HepG2 (cell line): ENCODE results near the gene OVAAL. TPM values are rescaled to one million over a fixed set of nuclear protein-coding genes. Genes with fewer than 3 reads are reported as not detected.

Experiments used
- ATAC-seq: fragments of 200-7000 bp; cut with Tn5 transposase; 3 replicates; pipeline ENCODE4 v1.9.1; 2020; ENCODE audit warnings: mild to moderate bottlenecking, moderate library complexity
- BruUV-seq: library from RNA; stranded (reverse); fragments of 400-500 nt; replicated peaks from 2 replicates; lab custom pipeline; 2021; lab: Mats Ljungman, UMichigan
- CTCF ChIA-PET: fragments of 300-600 bp; formaldehyde crosslinking; extraction: SDS; loops from one replicate; lab custom pipeline; 2021; ENCODE audit warnings: low total read pairs, inconsistent platforms, low intra/inter-chr PET ratio; lab: Yijun Ruan, JAX
- POLR2A ChIA-PET: fragments of 350-600 bp; sonication (Branson Sonifier 250); formaldehyde crosslinking; loops from one replicate; lab custom pipeline; 2020; ENCODE audit warnings: antibody characterized with exemption, inconsistent platforms; lab: Yijun Ruan, JAX
- DNase-seq: peaks from one replicate; pipeline ENCODE4 v3.0.0-alpha.2; 2015; ENCODE audit warnings: low spot score
- FAIRE-seq: peaks from 3 replicates; lab custom pipeline; 2011; peaks lifted over from hg19 to GRCh38; lab: Jason Lieb, UNC
- H2AFZ ChIP-seq: one replicate; pipeline ENCODE4 v1.6.1; 2011; ENCODE audit warnings: low read length, inconsistent platforms
- H3K27ac ChIP-seq: fragments of 300-600 bp; 3 replicates; pipeline ENCODE4 v1.8.0; 2011; ENCODE audit warnings: mixed run types, mild to moderate bottlenecking, mixed read lengths, low read length, inconsistent platforms; ENCODE audit not compliant: insufficient read depth; ENCODE audit errors: extremely low read length
- H3K27me3 ChIP-seq, 2 experiments: fragments of 200-600 bp in 1 of 2; 2 replicates in 1 of 2; 3 replicates in 1 of 2; pipeline versions ENCODE4 v1.6.0 to v1.8.0; 2011; ENCODE audit warnings: low read length in 2 of 2, mild to moderate bottlenecking in 2 of 2, moderate library complexity in 2 of 2, inconsistent platforms in 1 of 2; ENCODE audit not compliant: insufficient read depth in 2 of 2, control insufficient read depth in 1 of 2
- H3K36me3 ChIP-seq, 2 experiments: fragments of 200-600 bp in 1 of 2; replicated peaks in 1 of 2; 2 replicates in 1 of 2; 3 replicates in 1 of 2; pipeline versions ENCODE4 v1.5.1 to v1.8.0; 2011; ENCODE audit warnings: low read length in 2 of 2, inconsistent platforms in 1 of 2; ENCODE audit not compliant: insufficient read depth in 2 of 2, control insufficient read depth in 1 of 2
- H3K4me1 ChIP-seq: 2 replicates; pipeline ENCODE4 v1.5.1; 2012; ENCODE audit warnings: low read length, inconsistent platforms; ENCODE audit not compliant: insufficient read depth
- H3K4me2 ChIP-seq: 2 replicates; pipeline ENCODE4 v1.6.0; 2011; ENCODE audit warnings: low read depth, low read length, inconsistent platforms
- H3K4me3 ChIP-seq, 3 experiments: fragments of 200-600 bp in 1 of 3; sonication (generic), shearing (Covaris generic) in 1 of 3; replicated peaks in 1 of 3; 2 replicates each; pipeline ENCODE4 v1.5.1; 2011 to 2016; ENCODE audit warnings: low read length in 3 of 3, inconsistent platforms in 2 of 3, low read depth in 2 of 3, mild to moderate bottlenecking in 2 of 3, control low read depth in 1 of 3, mixed read lengths in 1 of 3; ENCODE audit not compliant: insufficient read depth in 1 of 3
- H3K79me2 ChIP-seq: one replicate; pipeline ENCODE4 v1.6.1; 2011; ENCODE audit warnings: low read length, inconsistent platforms; ENCODE audit not compliant: insufficient read depth
- H3K9ac ChIP-seq: 2 replicates; pipeline ENCODE4 v1.6.0; 2011; ENCODE audit warnings: mild to moderate bottlenecking, low read depth, low read length, inconsistent platforms; ENCODE audit not compliant: insufficient read depth
- H3K9me3 ChIP-seq: 2 replicates; pipeline ENCODE4 v1.5.1; 2012; ENCODE audit warnings: mild to moderate bottlenecking, low read length
- H4K20me1 ChIP-seq: 2 replicates; pipeline ENCODE4 v1.6.0; 2011; ENCODE audit warnings: inconsistent platforms, mild to moderate bottlenecking, low read length, moderate library complexity; ENCODE audit not compliant: insufficient read depth
- CBX5 ChIP-seq: sonication (generic); formaldehyde crosslinking; IDR thresholded peaks from 2 replicates; pipeline ENCODE4 v1.4.0; 2020; ENCODE audit warnings: missing genetic modification reagents, borderline replicate concordance
- CEBPZ ChIP-seq: IDR thresholded peaks from 2 replicates; pipeline ENCODE4 v1.6.1; 2012; ENCODE audit warnings: low read length, improper control_type of control experiment
- CREB1 ChIP-seq, 2 experiments: fragments of 450-650 bp in 1 of 2; IDR thresholded peaks; 2 replicates each; pipeline ENCODE4 v1.6.1; 2016 to 2017; ENCODE audit warnings: control low read depth in 1 of 2, mild to moderate bottlenecking in 1 of 2, missing compliant biosample characterization in 1 of 2, missing genetic modification characterization in 1 of 2
- ELF1 ChIP-seq: sonication (generic); formaldehyde crosslinking; IDR thresholded peaks from 2 replicates; pipeline ENCODE4 v1.4.0; 2020; ENCODE audit warnings: missing genetic modification reagents
- FOXO1 ChIP-seq: sonication (generic); formaldehyde crosslinking; IDR thresholded peaks from 2 replicates; pipeline ENCODE4 v1.4.0; 2020; ENCODE audit warnings: missing genetic modification reagents
- GFI1 ChIP-seq: sonication (generic); formaldehyde crosslinking; IDR thresholded peaks from 2 replicates; pipeline ENCODE4 v1.5.0; 2020; ENCODE audit warnings: missing genetic modification reagents, mild to moderate bottlenecking, borderline replicate concordance
- KAT8 ChIP-seq: IDR thresholded peaks from 2 replicates; pipeline ENCODE4 v1.6.1; 2016; ENCODE audit warnings: missing genetic modification reagents, missing compliant biosample characterization
- NCOR1 ChIP-seq: fragments of 200-600 bp; sonication (generic); IDR thresholded peaks from 2 replicates; pipeline ENCODE4 v1.7.0; 2017; ENCODE audit warnings: antibody characterized with exemption, low read length, borderline replicate concordance
- NR2C2 ChIP-seq: sonication (generic); formaldehyde crosslinking; IDR thresholded peaks from 2 replicates; pipeline ENCODE4 v1.4.0; 2020; ENCODE audit warnings: missing genetic modification reagents, mild to moderate bottlenecking, moderate library complexity, borderline replicate concordance
- SALL1 ChIP-seq: sonication (generic); formaldehyde crosslinking; IDR thresholded peaks from 2 replicates; pipeline ENCODE4 v1.8.0; 2022; ENCODE audit warnings: mild to moderate bottlenecking, missing genetic modification reagents
- SSRP1 ChIP-seq: IDR thresholded peaks from 2 replicates; pipeline ENCODE4 v1.6.1; 2016; ENCODE audit warnings: control low read depth
- ZNF543 ChIP-seq: sonication (generic); formaldehyde crosslinking; IDR thresholded peaks from 2 replicates; pipeline ENCODE4 v1.4.0; 2020; ENCODE audit warnings: mild to moderate bottlenecking, missing genetic modification reagents
- ZNF615 ChIP-seq: sonication (generic); formaldehyde crosslinking; IDR thresholded peaks from 2 replicates; pipeline ENCODE4 v1.5.0; 2020; ENCODE audit warnings: mild to moderate bottlenecking, missing genetic modification reagents, borderline replicate concordance
- ZNF788 ChIP-seq: sonication (generic); formaldehyde crosslinking; IDR thresholded peaks from 2 replicates; pipeline ENCODE4 v1.5.0; 2020; ENCODE audit warnings: mild to moderate bottlenecking, missing genetic modification reagents, borderline replicate concordance
- ZNF850 ChIP-seq: sonication (generic); formaldehyde crosslinking; conservative IDR thresholded peaks from 2 replicates; pipeline ENCODE4 v1.9.0; 2021; ENCODE audit warnings: mild to moderate bottlenecking, missing genetic modification reagents
- WGBS: methylation state at CpG from one replicate; pipeline ENCODE4 v1.1.6; 2017; ENCODE audit warnings: low lambda C conversion rate; 5-methylcytosine and 5-hydroxymethylcytosine counted together
- in situ Hi-C: cut with HindIII; loops from 2 replicates; pipeline ENCODE4 v1.10.0; 2017; ENCODE audit warnings: low pct_unique_long_range_greater_than_20kb; ENCODE audit not compliant: extremely low pct_ligation_motif_present
- intact Hi-C: fragments of 100-400 bp; cut with micrococcal nuclease; formaldehyde crosslinking; loops from one replicate; pipeline ENCODE4 v1.10.0; 2022; ENCODE audit not compliant: unreplicated experiment
- polyA plus RNA-seq, 8 experiments: library from polyadenylated mRNA; depleted of rRNA in 3 of 8; stranded (reverse) in 7 of 8; unstranded in 1 of 8; fragments of >200 nt; fragmentation: Illumina TruSeq in 4 of 8; extraction: Trizol in 4 of 8; gene quantifications; 2 replicates each; pipeline versions ENCODE4 v1.2.1 to v1.2.3, GENCODE V29; 2011 to 2016; ENCODE audit warnings: low read depth in 4 of 8, missing spikeins in 1 of 8, mixed read lengths in 1 of 8; ENCODE audit not compliant: insufficient read depth in 1 of 8
- total RNA-seq, 5 experiments: library from RNA; depleted of rRNA; stranded (reverse); fragments of >200 nt; fragmentation: Illumina TruSeq; extraction: Trizol; gene quantifications; 2 replicates each; pipeline ENCODE4 v1.2.3, GENCODE V29; 2016; ENCODE audit warnings: low read depth in 1 of 5

Gene OVAAL
- total and polyA plus RNA-seq, 2 of the 13 experiments (the other 11 are each of a cell fraction or from before 2014, with no cell fraction given): 0.04 TPM; not detected in 1

GRCh38 chr1:180585994-180586359 lies 27.2 kb downstream of the OVAAL start:
- POLR2A ChIA-PET: interaction anchor here (1.3 to 2.7 kb wide), 4 partner anchors 13 to 277 kb away, joined by 4 to 11 read pairs (median 6); partner anchors contain the start of gene XPR1
- no TSS peak for BruUV-seq
- TF ChIP-seq ZNF543 (CRISPR knock-in tag) (no peak), FOXO1 (CRISPR knock-in tag) (no peak)
- H4K20me1 ChIP-seq: no peaks in the 10 kb centered on the region
- no peaks in the 10 kb centered on the region for H3K27me3 ChIP-seq
- no peak overlapping the region for H2AFZ ChIP-seq
- H3K4me3 ChIP-seq: no peak overlapping the region
- no peak for FAIRE-seq
- no peak overlapping the region for H3K9ac ChIP-seq
- H3K4me2 ChIP-seq: peak overlapping the region; percentile 65; the same call in 1 of the 2 replicates
- peak overlapping the region; percentile 53 for H3K27ac ChIP-seq
- H3K36me3 ChIP-seq: no peaks in the 10 kb centered on the region
- in situ Hi-C loops (no loop called here), intact Hi-C loops (loop anchor here (5.0 kb wide), 1 partner anchor 46 kb away; the partner anchor contains the start of gene XPR1)
- CTCF ChIA-PET: no interaction called here
- peaks cover 39% of the 10 kb centered on the region for H3K4me1 ChIP-seq
- no peaks in the 10 kb centered on the region for H3K9me3 ChIP-seq
- H3K79me2 ChIP-seq: no peaks in the 10 kb centered on the region
- 87% methylated on average over 4 of the region's 4 CpGs for WGBS
- ATAC-seq: no peak
- DNase-seq: no peak

- POLR2A ChIA-PET: interaction anchor here (0.6 to 2.7 kb wide), 5 partner anchors 12 to 276 kb away, joined by 4 to 11 read pairs (median 4); partner anchors contain the start of gene XPR1
- peak; percentile 85 for DNase-seq
- FAIRE-seq: peak; percentile 75
- TF ChIP-seq SALL1 (CRISPR knock-in tag) (peak; percentile 70), CBX5 (peak; percentile 11; the same call in 1 of the 2 replicates), CEBPZ (no peak), GFI1 (CRISPR knock-in tag) (peak; percentile 84), ELF1 (no peak), KAT8 (CRISPR knock-in tag) (0 out of 2 replicates have a peak, but pooled peaks have one; percentile 23), NR2C2 (CRISPR knock-in tag) (peak; percentile 79; the same call in 1 of the 2 replicates), ZNF615 (CRISPR knock-in tag) (0 out of 2 replicates have a peak, but pooled peaks have one; percentile 50), SSRP1 (CRISPR knock-in tag) (no peak), CREB1 (IDR thresholded peaks at IDR 0.05) (no peak), CREB1 (CRISPR knock-in tag; IDR thresholded peaks at IDR 0.05) (peak; percentile 55; the same call in 1 of the 2 replicates), ZNF788 (CRISPR knock-in tag) (peak; percentile 50; the same call in 1 of the 2 replicates), ZNF850 (CRISPR knock-in tag) (no peak), NCOR1 (peak; percentile 61; the same call in 1 of the 2 replicates)
Measured at GRCh38 chr1:180586671-180587155, 27.9 kb downstream of the OVAAL start.

More at GRCh38 chr1:180586671-180587155, 27.9 kb downstream of the OVAAL start:
- H4K20me1 ChIP-seq: no peaks in the 10 kb centered on the region
- peak overlapping the region; percentile 53 for H3K27ac ChIP-seq
- CTCF ChIA-PET: no interaction called here
- BruUV-seq: no TSS peak
- WGBS: 0% methylated on average over 1 of the region's 1 CpG
- no peaks in the 10 kb centered on the region for H3K79me2 ChIP-seq
- H3K9ac ChIP-seq: no peak overlapping the region
- no peaks in the 10 kb centered on the region for H3K36me3 ChIP-seq
- intact Hi-C loops (loop anchor here (5.0 kb wide), 1 partner anchor 46 kb away; the partner anchor contains the start of gene XPR1), in situ Hi-C loops (no loop called here)
- peak overlapping the region; percentile 65 for H3K4me2 ChIP-seq
- no peak overlapping the region for H3K4me3 ChIP-seq
- H2AFZ ChIP-seq: no peak overlapping the region
- no peaks in the 10 kb centered on the region for H3K9me3 ChIP-seq
- peak; percentile 90 for ATAC-seq
- H3K27me3 ChIP-seq: no peaks in the 10 kb centered on the region
- peaks cover 45% of the 10 kb centered on the region for H3K4me1 ChIP-seq
